ENCODE results near the gene C1orf226. TPM values are rescaled to one million over a fixed set of nuclear protein-coding genes. Genes with fewer than 3 reads are reported as not detected.

Gene C1orf226
- total RNA-seq, 1 experiment from 2014 or later: 34.3 TPM

- no peaks in the 10 kb centered on the region for H3K9me3 ChIP-seq (ENCODE audit: low read depth, low read length, poor library complexity, severe bottlenecking)
- TF ChIP-seq EZH2 (IDR thresholded peaks at IDR 0.05; ENCODE audit: borderline replicate concordance, low read depth, low read length, poor library complexity, severe bottlenecking): no peak
- TF ChIP-seq CTCF (conservative IDR thresholded peaks at IDR 0.05; ENCODE audit: low read depth, low read length): no peak
- DNase-seq (ENCODE audit: low spot score): no peak
- H3K4me1 ChIP-seq (ENCODE audit: insufficient read depth, low read length, poor library complexity, severe bottlenecking): peaks cover 58% of the 10 kb centered on the region
- ChIA-PET CTCF (no interaction called here), POLR2A (ENCODE audit: low non-redundant PET) (no interaction called here)
- peak overlapping the region; percentile 79 for H3K27ac ChIP-seq (ENCODE audit: low read depth, low read length, poor library complexity, severe bottlenecking)
- no peaks in the 10 kb centered on the region for H3K27me3 ChIP-seq (replicated peaks; ENCODE audit: insufficient read depth, low read depth, low read length, poor library complexity)
- no peaks in the 10 kb centered on the region for H3K36me3 ChIP-seq (ENCODE audit: insufficient read depth, low read length, poor library complexity, severe bottlenecking)
- no TSS peak for BruUV-seq (replicated peaks)
- intact Hi-C loops (cut with micrococcal nuclease; ENCODE audit: unreplicated experiment): loop anchor here (10.0 kb wide), 1 partner anchor 612 kb away; no protein-coding TSS in a partner anchor
- H3K4me3 ChIP-seq (ENCODE audit: low read depth, low read length, poor library complexity, severe bottlenecking): no peak overlapping the region
Observed at GRCh38 chr1:162396201-162396906, 14.8 kb downstream of the C1orf226 start.

- Histone ChIP-seq H3K4me3 (ENCODE audit: low read depth, low read length, poor library complexity, severe bottlenecking) (no peak overlapping the region), H3K9me3 (ENCODE audit: low read depth, low read length, poor library complexity, severe bottlenecking) (no peaks in the 10 kb centered on the region), H3K36me3 (ENCODE audit: insufficient read depth, low read length, poor library complexity, severe bottlenecking) (no peaks in the 10 kb centered on the region), H3K27ac (ENCODE audit: low read depth, low read length, poor library complexity, severe bottlenecking) (peak overlapping the region; percentile 79), H3K27me3 (replicated peaks; ENCODE audit: insufficient read depth, low read depth, low read length, poor library complexity) (no peaks in the 10 kb centered on the region), H3K4me1 (ENCODE audit: insufficient read depth, low read length, poor library complexity, severe bottlenecking) (peaks cover 61% of the 10 kb centered on the region)
- ChIA-PET CTCF (no interaction called here), POLR2A (ENCODE audit: low non-redundant PET) (no interaction called here)
- no peak for DNase-seq (ENCODE audit: low spot score)
- TF ChIP-seq CTCF (conservative IDR thresholded peaks at IDR 0.05; ENCODE audit: low read depth, low read length) (no peak), EZH2 (IDR thresholded peaks at IDR 0.05; ENCODE audit: borderline replicate concordance, low read depth, low read length, poor library complexity, severe bottlenecking) (no peak)
- intact Hi-C loops (cut with micrococcal nuclease; ENCODE audit: unreplicated experiment): loop anchor here (10.0 kb wide), 1 partner anchor 612 kb away; no protein-coding TSS in a partner anchor
- BruUV-seq (replicated peaks): no TSS peak
Observed at GRCh38 chr1:162397039-162397448, 15.5 kb downstream of the C1orf226 start.

GRCh38 chr1:162397943-162398560, 16.5 kb downstream of the C1orf226 start:
- Histone ChIP-seq H3K27me3 (replicated peaks; ENCODE audit: insufficient read depth, low read depth, low read length, poor library complexity) (no peaks in the 10 kb centered on the region), H3K4me3 (ENCODE audit: low read depth, low read length, poor library complexity, severe bottlenecking) (no peak overlapping the region), H3K27ac (ENCODE audit: low read depth, low read length, poor library complexity, severe bottlenecking) (peak overlapping the region; percentile 79), H3K4me1 (ENCODE audit: insufficient read depth, low read length, poor library complexity, severe bottlenecking) (peaks cover 52% of the 10 kb centered on the region), H3K9me3 (ENCODE audit: low read depth, low read length, poor library complexity, severe bottlenecking) (no peaks in the 10 kb centered on the region), H3K36me3 (ENCODE audit: insufficient read depth, low read length, poor library complexity, severe bottlenecking) (no peaks in the 10 kb centered on the region)
- TF ChIP-seq CTCF (conservative IDR thresholded peaks at IDR 0.05; ENCODE audit: low read depth, low read length): no peak
- no peak for TF ChIP-seq EZH2 (IDR thresholded peaks at IDR 0.05; ENCODE audit: borderline replicate concordance, low read depth, low read length, poor library complexity, severe bottlenecking)
- CTCF ChIA-PET: interaction anchor here (0.6 kb wide), 1 partner anchor 937 kb away, joined by 3 read pairs; no protein-coding TSS in a partner anchor
- no peak for DNase-seq (ENCODE audit: low spot score)
- POLR2A ChIA-PET (ENCODE audit: low non-redundant PET): no interaction called here
- intact Hi-C loops (cut with micrococcal nuclease; ENCODE audit: unreplicated experiment): loop anchor here (10.0 kb wide), 1 partner anchor 613 kb away; no protein-coding TSS in a partner anchor
- BruUV-seq (replicated peaks): no TSS peak
